Gastroesophageal sphincter (tissue), 3 donors: ENCODE results near the gene GGT1.
"Not testable (repeated sequence)": the region's sequence is repeated elsewhere in the genome, so short reads cannot be mapped to it uniquely, and the experiment has no call there.

Experiments
- CTCF ChIP-seq, 4 experiments: fragments of 200-600 bp in 2 of 4; fragments of 450-650 bp in 2 of 4; sonication (generic) in 1 of 4; IDR thresholded peaks; one replicate each; pipeline ENCODE4 v1.5.1; 2017 to 2019; ENCODE audit warnings: antibody characterized with exemption in 4 of 4, mild to moderate bottlenecking in 2 of 4, moderate library complexity in 2 of 4
- POLR2A ChIP-seq, 2 donors: fragments of 450-650 bp; IDR thresholded peaks; one replicate each; pipeline ENCODE4 v1.6.1; 2017; ENCODE audit warnings: antibody characterized with exemption in 2 of 2, mild to moderate bottlenecking in 2 of 2, moderate library complexity in 1 of 2

DNA sequence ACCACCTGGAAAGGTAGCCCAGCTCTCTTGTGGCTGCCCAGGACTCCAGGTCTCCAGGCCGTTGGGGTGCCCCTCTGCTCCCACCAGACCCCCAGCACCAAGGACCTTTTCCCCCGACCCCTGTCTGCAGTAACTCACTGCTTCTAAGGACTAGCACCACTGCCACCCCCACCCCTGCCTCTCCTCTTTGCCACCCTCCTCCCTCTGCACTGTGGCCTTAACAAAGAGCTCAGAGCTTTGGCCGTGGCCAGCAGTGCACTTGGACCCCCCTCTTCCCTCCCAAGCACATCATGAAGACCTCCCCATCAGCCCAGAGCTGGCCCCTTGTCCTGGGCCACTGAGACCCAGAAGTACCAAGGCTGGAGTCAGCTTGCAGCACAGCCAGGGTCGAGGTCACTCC is 46.4 kb downstream of the GGT1 start:
- TF ChIP-seq CTCF, POLR2A (IDR thresholded peaks at IDR 0.05): not testable (repeated sequence)
